GM18858 (cell line): Measurements from ENCODE around the gene ZNF629.

Source experiments
- ATAC-seq: cut with Tn5 transposase; IDR thresholded peaks from one replicate; pipeline ENCODE4 v1.9.1; 2021; ENCODE audit not compliant: unreplicated experiment

Gene ZNF629

DNA sequence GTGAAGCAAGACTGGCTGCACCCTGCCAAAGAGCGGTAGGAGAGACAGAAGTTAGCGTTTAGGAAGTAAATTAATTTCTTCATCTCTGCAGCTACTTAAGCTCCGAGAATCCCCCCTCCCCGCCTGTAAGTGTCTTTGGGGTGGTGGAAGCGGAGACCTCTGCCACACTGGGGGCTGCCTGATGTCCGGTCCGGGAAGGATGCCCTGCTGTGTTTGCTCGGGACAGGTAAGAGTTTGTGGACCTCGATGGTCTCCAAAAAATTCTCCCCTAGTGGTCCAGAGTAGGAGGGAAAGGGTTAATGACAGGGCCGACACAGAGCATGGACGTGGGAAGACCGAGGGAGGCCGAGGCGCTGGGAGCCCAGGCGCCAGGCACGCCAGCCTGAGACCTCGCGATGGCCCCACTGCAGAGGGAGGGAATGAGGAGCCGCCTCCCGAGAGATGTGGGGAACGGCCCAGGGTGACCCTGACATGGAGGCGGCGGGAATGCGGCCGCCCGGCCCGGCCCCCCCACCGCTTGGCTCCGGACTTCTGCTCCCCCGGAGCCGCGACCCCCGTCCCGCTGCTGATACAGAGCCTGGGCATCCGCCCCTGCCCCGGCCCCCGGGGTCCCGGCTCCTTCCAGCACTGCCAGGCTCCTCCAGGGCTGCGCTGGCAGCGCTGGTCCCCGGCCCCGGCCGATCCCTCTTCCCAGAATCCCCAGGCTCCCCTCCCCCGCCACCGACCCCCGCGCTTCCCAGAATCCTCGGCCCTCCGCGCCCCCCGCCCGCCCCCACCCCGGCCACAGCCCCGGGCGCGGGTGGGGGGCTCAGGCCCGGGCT lies 680 bp downstream of the ZNF629 start:
- ATAC-seq: no peak

GRCh38 chr16:30785126-30786106 lies 1.6 kb downstream of the ZNF629 start:
- no peak for ATAC-seq

- ATAC-seq: no peak
Measured at GRCh38 chr16:30784215-30784614, 2.8 kb downstream of the ZNF629 start.

GRCh38 chr16:30783280-30784109 lies 3.5 kb downstream of the ZNF629 start:
- no peak for ATAC-seq

DNA sequence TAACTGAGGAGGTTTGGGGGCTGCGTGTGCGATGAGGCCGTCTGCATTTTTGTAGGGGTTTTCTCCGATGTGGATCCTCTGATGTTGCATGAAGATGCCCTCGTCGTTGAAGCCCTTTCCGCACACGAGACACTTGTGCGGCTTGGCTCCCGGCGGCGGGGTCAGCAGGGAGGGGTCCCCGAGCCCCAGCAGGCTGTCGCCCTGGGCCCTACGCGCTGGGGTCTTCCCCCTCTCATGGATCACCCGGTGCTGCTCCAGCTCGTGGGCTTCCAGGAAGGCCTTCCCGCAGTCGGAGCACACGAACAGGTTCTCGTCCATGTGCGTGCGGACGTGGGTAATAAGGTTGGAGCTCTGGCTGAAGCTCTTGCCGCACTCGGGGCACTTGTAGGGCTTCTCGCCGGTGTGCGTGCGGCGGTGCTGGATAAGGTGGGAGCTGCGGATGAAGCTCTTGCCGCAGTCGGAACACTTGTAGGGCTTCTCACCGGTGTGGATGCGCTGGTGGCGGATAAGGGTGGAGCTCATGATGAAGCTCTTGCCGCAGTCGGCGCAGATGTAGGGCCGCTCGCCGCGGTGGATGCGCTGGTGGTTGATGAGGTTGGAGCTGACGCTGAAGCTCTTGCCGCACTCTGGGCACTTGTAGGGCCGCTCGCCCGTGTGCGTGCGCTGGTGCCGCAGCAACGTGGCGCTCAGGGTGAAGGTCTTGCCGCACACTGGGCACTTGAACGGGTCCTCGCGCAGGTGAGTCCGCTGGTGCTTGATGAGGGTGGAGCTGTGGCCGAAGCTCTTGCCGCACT lies 4.3 kb downstream of the ZNF629 start:
- ATAC-seq: no peak

- ATAC-seq: no peak
Measured at GRCh38 chr16:30780549-30780948, 6.5 kb downstream of the ZNF629 start.

- ATAC-seq: no peak
Measured at GRCh38 chr16:30780021-30780420, 7.0 kb downstream of the ZNF629 start.

GRCh38 chr16:30779596-30779995 lies 7.4 kb downstream of the ZNF629 start:
- ATAC-seq: no peak

DNA sequence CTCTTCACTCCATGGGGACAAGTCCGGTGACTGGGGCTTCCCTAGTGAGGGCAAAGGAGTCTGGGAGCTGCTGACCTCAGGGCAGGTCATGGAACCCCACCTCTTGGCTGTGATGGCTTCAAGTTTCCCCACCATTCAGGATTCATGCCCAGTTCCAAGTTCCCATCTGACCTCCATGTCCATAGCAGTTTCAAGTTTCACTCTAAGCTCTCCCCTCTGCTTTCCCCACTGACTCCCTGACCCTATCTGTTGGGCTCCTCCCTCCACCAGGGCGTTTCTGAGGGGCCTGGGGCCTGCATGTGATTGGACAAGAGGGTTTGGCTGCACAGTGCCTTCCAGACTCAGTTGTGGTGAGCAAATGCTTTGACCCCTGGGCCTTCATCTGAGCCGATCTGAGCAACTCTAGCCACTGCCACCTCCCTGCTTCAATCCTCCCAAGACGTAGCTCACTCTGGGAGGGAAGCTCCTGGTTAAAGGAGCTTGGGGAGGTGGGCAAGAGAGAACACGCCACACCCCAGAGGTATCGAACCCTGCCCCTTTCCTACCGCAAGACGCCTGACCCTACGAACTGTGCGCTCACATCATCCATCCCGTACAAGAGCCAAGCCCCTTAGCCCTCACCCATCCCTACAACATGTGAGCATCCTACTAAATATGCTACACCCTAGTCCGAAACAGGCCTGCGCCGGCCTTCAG lies 8.3 kb downstream of the ZNF629 start:
- ATAC-seq: no peak

- no peak for ATAC-seq
Measured at GRCh38 chr16:30777591-30778297, 9.3 kb downstream of the ZNF629 start.

DNA sequence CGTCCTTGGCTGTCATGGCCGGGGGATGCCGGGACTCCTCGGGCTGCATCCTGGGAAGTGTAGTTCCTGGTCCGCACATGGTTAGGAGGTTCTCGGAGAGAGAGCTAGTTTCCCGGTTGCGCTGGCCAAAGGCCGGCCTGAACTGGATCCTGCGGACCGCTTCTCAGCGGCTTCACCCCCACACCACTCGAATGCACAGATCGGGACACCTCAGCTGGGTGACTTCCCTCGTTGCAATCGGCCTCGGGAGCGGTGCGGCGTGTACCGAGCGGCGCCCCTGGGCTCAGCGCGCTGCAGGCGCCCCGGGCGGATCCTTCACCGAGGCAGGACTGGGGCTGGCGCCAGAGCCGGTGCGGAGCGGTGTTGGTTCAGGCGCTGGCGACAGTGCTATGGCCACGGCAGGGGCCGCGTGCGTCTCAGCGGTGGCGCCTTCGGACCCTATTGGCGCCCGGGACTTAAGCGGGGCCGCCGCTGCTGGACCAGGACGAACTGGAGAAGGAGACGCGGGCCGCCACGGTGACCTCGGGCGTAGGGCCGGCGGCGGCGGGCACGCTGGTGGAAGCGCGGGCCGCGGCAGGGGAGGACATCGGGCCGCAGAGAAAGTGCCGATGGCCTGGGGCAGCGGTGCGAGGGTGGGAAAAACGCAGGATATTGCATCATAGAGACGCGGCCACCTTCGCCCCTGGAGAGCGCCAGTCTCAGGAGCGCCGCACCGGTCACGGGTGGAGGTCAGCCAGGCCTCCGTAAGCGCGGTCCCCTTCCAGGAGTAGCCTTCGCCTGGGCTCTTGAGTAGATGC lies 11.4 kb downstream of the ZNF629 start:
- peak; percentile 63 for ATAC-seq

- peak; percentile 12 for ATAC-seq
Measured at GRCh38 chr16:30775131-30775391, 11.9 kb downstream of the ZNF629 start.

GRCh38 chr16:30774367-30775130 lies 12.5 kb downstream of the ZNF629 start:
- no peak for ATAC-seq

GRCh38 chr16:30773826-30774225 lies 13.2 kb downstream of the ZNF629 start:
- no peak for ATAC-seq

- no peak for ATAC-seq
Measured at GRCh38 chr16:30771726-30772125, 15.3 kb downstream of the ZNF629 start.

DNA sequence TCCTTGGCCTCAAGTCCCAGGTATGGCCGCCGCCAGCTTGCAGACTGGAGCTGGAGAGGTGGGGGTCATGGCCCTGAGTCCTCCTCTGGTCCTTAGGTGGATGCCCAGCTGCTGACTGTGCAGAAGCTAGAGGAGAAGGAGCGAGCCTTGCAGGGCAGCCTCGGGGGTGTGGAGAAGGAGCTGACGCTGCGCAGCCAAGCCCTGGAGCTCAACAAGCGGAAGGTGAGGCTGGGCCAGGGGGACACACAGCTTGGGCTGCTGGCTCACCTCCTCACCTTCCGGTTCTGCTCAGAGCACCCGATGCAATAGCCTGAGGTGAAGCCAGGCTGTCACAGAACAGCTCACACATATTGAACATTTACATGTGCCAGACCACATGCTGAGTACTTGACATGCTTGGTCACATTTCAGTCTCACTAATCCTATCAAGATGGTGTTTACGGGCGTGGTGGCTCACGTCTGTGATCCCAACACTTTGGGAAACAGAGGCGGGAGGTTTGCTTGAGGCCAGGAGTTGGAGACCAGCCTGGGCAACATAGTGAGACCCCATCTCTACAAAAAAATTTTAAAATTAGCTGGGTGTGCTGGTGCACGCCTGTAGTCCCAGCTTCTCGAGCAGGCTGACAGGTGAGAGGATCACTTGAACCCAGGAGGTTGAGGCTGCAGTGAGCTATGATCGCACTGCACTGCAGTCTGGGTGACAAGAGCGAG lies 17.5 kb downstream of the ZNF629 start:
- ATAC-seq: no peak

DNA sequence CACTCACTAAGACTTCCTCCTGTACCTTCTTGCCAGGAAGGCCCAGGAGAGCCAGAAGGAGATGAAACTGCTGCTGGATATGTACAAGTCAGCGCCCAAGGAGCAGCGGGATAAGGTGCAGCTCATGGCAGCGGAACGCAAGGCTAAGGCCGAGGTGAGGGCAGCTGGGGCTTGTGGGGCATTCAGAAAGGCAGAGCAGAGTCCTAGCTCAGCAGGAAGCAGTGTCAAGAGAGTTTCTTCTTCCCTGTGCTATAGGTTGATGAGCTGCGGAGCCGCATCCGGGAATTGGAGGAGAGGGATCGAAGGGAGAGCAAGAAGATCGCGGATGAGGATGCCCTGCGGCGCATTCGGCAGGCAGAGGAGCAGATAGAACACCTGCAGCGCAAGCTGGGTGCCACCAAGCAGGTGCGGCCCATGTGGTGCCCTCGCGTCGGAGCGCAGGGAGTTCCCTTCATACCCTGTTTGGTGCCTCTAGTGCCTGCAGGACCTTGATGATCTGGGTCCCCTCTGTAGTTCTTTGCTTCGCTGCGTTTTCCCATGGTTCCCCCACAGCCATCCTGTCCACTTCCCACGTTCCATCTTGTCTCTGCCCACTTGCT lies 18.3 kb downstream of the ZNF629 start:
- ATAC-seq: no peak
